AG08396 (cell line): ENCODE results near the gene KLK2.

Experiments
- DNase-seq: peaks from one replicate; pipeline ENCODE4 v3.0.0; 2012; ENCODE audit warnings: low spot score, mixed read lengths

The KLK2 gene

DNA sequence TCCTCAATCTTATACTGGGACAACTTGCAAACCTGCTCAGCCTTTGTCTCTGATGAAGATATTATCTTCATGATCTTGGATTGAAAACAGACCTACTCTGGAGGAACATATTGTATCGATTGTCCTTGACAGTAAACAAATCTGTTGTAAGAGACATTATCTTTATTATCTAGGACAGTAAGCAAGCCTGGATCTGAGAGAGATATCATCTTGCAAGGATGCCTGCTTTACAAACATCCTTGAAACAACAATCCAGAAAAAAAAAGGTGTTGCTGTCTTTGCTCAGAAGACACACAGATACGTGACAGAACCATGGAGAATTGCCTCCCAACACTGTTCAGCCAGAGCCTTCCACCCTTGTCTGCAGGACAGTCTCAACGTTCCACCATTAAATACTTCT is 22.5 kb upstream of the KLK2 start:
- no peak for DNase-seq

DNA sequence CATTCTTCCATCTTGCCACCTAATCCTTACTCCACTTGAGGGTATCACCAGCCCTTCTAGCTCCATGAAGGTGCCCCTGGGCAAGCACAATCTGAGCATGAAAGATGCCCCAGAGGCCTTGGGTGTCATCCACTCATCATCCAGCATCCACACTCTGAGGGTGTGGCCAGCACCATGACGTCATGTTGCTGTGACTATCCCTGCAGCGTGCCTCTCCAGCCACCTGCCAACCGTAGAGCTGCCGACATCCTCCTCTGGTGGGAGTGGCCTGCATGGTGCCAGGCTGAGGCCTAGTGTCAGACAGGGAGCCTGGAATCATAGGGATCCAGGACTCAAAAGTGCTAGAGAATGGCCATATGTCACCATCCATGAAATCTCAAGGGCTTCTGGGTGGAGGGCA is 21.6 kb upstream of the KLK2 start:
- no peak for DNase-seq

DNA sequence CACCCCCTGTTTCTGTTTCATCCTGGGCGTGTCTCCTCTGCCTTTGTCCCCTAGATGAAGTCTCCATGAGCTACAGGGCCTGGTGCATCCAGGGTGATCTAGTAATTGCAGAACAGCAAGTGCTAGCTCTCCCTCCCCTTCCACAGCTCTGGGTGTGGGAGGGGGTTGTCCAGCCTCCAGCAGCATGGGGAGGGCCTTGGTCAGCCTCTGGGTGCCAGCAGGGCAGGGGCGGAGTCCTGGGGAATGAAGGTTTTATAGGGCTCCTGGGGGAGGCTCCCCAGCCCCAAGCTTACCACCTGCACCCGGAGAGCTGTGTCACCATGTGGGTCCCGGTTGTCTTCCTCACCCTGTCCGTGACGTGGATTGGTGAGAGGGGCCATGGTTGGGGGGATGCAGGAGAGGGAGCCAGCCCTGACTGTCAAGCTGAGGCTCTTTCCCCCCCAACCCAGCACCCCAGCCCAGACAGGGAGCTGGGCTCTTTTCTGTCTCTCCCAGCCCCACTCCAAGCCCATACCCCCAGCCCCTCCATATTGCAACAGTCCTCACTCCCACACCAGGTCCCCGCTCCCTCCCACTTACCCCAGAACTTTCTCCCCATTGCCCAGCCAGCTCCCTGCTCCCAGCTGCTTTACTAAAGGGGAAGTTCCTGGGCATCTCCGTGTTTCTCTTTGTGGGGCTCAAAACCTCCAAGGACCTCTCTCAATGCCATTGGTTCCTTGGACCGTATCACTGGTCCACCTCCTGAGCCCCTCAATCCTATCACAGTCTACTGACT is 18.4 kb upstream of the KLK2 start, which contains the start of gene KLK3:
KLK3 (plus strand) TSS at position 280 of the 775 bp plus-strand sequence; CDS start at position 321, 41 bp downstream.
- no peak for DNase-seq

GRCh38 chr19:50857366-50857765 is 15.9 kb upstream of the KLK2 start:
- no peak for DNase-seq

DNA sequence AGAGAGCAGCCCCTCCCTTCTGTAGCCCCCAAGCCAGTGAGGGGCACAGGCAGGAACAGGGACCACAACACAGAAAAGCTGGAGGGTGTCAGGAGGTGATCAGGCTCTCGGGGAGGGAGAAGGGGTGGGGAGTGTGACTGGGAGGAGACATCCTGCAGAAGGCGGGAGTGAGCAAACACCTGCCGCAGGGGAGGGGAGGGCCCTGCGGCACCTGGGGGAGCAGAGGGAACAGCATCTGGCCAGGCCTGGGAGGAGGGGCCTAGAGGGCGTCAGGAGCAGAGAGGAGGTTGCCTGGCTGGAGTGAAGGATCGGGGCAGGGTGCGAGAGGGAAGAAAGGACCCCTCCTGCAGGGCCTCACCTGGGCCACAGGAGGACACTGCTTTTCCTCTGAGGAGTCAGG is 14.4 kb upstream of the KLK2 start:
- DNase-seq = no peak

DNA sequence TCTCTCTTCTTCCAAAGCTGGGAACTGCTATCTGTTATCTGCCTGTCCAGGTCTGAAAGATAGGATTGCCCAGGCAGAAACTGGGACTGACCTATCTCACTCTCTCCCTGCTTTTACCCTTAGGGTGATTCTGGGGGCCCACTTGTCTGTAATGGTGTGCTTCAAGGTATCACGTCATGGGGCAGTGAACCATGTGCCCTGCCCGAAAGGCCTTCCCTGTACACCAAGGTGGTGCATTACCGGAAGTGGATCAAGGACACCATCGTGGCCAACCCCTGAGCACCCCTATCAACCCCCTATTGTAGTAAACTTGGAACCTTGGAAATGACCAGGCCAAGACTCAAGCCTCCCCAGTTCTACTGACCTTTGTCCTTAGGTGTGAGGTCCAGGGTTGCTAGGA is 13.4 kb upstream of the KLK2 start:
- no peak for DNase-seq

GRCh38 chr19:50861010-50861409 is 12.2 kb upstream of the KLK2 start:
- no peak for DNase-seq

DNA sequence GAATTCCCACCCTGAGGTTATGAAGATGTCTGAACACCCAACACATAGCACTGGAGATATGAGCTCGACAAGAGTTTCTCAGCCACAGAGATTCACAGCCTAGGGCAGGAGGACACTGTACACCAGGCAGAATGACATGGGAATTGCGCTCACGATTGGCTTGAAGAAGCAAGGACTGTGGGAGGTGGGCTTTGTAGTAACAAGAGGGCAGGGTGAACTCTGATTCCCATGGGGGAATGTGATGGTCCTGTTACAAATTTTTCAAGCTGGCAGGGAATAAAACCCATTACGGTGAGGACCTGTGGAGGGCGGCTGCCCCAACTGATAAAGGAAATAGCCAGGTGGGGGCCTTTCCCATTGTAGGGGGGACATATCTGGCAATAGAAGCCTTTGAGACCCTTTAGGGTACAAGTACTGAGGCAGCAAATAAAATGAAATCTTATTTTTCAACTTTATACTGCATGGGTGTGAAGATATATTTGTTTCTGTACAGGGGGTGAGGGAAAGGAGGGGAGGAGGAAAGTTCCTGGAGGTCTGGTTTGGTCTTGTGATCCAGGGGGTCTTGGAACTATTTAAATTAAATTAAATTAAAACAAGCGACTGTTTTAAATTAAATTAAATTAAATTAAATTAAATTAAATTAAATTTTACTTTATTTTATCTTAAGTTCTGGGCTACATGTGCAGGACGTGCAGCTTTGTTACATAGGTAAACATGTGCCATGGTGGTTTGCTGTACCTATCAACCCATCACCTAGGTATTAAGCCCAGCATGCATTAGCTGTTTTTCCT is 11.5 kb upstream of the KLK2 start:
- DNase-seq = no peak

- no peak for DNase-seq
These were observed 3.8 kb upstream of the KLK2 start for GRCh38 chr19:50869479-50869878.

GRCh38 chr19:50870417-50871089 is 2.7 kb upstream of the KLK2 start:
- no peak for DNase-seq

DNA sequence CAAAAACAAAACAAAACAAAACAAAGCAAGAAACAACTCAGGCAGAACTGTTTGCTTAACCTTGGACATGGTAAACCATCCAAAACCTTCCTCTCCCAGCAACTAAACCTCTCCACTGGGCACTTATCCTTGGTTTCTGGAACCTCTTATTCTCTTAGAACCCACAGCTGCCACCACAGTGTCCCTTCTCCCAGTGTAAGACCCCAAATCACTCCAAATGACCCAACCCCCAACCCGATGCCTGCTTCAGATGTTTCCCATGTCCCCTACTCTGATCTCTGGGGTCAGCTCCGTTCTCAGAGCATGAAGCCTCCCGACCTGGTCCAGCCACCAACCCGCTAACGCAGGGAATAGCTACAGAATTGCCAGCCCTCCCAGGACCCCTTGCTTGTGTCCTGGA is 972 bp downstream of the KLK2 start:
- no peak for DNase-seq

DNA sequence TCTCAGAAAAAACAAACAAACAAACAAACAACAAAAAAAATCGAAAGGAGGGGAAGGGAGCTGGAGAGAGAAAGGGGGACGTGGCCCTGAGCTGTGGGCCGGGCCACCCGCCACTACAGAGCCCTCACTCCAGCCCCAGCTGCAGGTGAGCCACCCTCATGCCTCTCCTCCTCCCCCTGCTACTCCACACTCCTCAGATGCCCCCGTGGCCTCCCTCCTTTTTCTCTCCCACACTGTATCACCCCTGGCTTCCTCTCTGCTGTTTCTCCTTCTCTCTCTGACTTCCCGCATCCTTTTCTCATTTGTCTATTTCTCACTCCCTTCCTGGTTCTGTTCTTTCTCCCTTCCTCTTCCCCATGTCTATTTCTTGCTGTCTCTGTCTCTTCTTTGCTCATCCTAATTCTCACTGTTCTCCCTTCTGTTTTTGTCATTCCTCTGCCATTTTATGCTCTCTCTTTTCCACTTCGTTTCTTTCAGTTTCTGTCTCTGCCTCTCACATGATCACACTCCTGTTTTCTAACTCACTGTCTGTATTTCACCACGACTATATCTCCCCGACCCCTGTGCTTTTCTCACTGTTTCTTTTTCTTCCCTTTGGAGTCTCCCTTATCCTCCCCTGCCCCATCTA is 2.7 kb downstream of the KLK2 start:
- no peak for DNase-seq

- DNase-seq = no peak
These were observed 3.2 kb downstream of the KLK2 start for GRCh38 chr19:50876456-50876855.

GRCh38 chr19:50877338-50877737 is 4.1 kb downstream of the KLK2 start:
- DNase-seq = no peak

DNA sequence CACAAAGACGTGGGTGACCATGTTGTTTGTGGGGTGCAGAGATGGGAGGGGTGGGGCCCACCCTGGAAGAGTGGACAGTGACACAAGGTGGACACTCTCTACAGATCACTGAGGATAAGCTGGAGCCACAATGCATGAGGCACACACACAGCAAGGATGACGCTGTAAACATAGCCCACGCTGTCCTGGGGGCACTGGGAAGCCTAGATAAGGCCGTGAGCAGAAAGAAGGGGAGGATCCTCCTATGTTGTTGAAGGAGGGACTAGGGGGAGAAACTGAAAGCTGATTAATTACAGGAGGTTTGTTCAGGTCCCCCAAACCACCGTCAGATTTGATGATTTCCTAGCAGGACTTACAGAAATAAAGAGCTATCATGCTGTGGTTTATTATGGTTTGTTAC is 5.6 kb downstream of the KLK2 start:
- no peak for DNase-seq

- no peak for DNase-seq
These were observed 7.0 kb downstream of the KLK2 start for GRCh38 chr19:50880241-50880640.

DNA sequence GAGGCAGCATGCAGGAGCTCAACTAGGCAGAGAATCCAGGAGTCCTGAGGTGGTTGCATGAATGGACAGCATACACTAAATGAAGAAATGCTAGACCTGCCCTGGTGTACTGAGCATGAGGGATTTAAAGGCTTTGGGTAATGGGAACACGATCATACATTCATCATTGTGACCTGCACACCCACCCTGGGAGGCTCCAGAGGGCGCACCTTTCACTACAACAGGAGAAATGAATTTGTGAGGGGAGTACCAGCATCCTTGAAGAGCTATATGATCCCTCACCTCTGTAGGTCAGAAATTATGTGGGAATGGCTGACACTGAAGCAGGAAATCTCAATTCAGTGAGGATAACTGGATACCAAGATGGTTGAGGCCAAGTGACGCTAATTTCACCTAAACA is 8.9 kb downstream of the KLK2 start:
- DNase-seq = no peak

GRCh38 chr19:50889638-50890037 is 16.4 kb downstream of the KLK2 start:
- no peak for DNase-seq

GRCh38 chr19:50890422-50891252 is 17.4 kb downstream of the KLK2 start:
- DNase-seq = no peak

- no peak for DNase-seq
These were observed 18.0 kb downstream of the KLK2 start for GRCh38 chr19:50891253-50891625.

DNA sequence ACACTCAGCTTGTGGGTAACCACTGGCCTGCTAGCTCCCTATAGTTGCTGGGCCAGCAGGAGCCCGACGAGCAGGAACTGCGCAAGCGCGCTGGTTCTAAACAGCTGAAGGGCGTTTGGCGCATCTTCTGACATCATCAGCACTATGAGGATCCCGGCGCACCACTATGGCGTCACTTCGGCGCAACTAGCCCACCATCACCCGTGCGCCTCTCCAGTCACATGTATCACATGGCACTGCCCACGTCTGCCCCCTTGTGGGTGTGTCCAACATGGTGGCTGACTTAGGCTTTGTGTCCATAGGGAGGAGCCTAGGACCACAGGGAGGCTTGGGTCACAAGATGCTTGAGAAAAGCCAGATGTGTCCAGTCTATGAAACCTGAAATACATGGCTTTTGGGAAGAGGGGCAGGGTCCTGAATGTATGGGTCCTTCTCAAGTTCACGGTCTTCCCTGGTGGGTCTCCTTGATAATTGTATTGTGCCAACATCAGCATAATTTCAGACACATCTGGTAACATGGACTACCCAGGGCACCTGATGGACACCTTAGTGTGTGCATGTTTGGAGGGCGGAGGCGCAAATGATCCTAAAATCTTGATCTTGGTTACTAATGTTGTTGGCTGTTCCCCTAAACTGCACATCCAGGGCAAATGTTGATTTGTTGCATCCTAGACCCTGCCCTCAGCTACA is 20.0 kb downstream of the KLK2 start:
- no peak for DNase-seq
